ENCODE data around the gene ASIC3.

DNA sequence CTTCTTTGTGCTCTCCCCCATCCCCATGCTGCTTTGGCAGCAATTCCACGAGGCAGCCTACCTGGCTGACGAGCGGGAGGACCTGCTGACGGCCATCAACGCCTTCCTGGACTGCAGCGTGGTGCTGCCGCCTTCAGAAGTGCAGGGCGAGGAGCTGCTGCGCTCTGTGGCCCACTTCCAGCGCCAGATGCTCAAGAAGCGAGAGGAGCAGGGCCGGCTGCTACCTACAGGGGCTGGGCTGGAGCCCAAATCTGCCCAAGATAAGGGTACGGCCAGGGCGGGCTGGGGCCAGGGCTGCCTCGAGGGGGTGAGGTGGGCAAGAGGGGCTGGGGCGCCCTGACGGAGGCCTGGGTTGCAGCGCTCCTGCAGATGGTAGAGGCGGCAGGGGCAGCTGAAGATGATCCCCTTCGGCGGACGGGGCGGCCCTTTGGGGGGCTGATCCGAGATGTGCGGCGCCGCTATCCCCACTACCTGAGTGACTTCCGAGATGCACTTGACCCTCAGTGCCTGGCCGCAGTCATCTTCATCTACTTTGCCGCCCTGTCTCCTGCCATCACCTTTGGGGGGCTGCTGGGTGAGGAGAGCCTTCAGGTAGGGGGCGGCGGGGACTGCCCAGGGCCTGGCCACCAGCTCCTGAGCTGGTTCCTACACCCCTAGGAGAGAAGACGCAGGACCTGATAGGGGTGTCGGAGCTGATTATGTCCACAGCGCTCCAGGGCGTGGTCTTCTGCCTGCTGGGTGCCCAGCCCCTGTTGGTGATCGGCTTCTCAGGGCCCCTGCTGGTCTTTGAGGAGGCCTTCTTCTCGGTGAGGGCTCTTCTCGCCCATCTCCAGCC lies 22.9 kb downstream of the ASIC3 start:
- TF ChIP-seq EP300 (IDR thresholded peaks at IDR 0.05; ENCODE audit: low read depth): no peak
- TF ChIP-seq, protein P1, sequence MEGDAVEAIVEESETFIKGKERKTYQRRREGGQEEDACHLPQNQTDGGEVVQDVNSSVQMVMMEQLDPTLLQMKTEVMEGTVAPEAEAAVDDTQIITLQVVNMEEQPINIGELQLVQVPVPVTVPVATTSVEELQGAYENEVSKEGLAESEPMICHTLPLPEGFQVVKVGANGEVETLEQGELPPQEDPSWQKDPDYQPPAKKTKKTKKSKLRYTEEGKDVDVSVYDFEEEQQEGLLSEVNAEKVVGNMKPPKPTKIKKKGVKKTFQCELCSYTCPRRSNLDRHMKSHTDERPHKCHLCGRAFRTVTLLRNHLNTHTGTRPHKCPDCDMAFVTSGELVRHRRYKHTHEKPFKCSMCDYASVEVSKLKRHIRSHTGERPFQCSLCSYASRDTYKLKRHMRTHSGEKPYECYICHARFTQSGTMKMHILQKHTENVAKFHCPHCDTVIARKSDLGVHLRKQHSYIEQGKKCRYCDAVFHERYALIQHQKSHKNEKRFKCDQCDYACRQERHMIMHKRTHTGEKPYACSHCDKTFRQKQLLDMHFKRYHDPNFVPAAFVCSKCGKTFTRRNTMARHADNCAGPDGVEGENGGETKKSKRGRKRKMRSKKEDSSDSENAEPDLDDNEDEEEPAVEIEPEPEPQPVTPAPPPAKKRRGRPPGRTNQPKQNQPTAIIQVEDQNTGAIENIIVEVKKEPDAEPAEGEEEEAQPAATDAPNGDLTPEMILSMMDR (IDR thresholded peaks at IDR 0.05): no peak
- no peak for TF ChIP-seq POLR2A (IDR thresholded peaks at IDR 0.05)

Data from transverse colon (tissue), 3 donors.